Hematopoietic multipotent progenitor cell (in vitro differentiated cells): ENCODE measurements around the gene WDR7. TPM values are rescaled to one million over a fixed set of nuclear protein-coding genes. Genes with fewer than 3 reads are reported as not detected.

Source experiments
- DNase-seq, 3 donors: peaks; one replicate each; pipeline ENCODE4 v3.0.0-alpha.2; 2011 to 2015; ENCODE audit warnings: low read depth in 2 of 3, low spot score in 2 of 3
- total RNA-seq: library from RNA; depleted of rRNA; stranded (reverse); fragments of >200 nt; gene quantifications from one replicate; pipeline ENCODE4 v1.2.3, GENCODE V29; 2012

WDR7 gene
- total RNA-seq: 29.4 TPM

GRCh38 chr18:56650944-56651770 is at the start of gene WDR7:
Gene WDR7 (plus strand): TSS chr18:56651359. CDS start chr18:56672516, 21,157 bp downstream.
- DNase-seq: peak; percentile 84 to 99 (median 99)

- no peak for DNase-seq
Measured at GRCh38 chr18:56606618-56607017, 44.5 kb upstream of the WDR7 start.

- DNase-seq: no peak
Measured at GRCh38 chr18:56615738-56616520, 35.2 kb upstream of the WDR7 start.

GRCh38 chr18:56627991-56628390 is 23.2 kb upstream of the WDR7 start:
- DNase-seq: no peak

GRCh38 chr18:56632070-56633022 is 18.8 kb upstream of the WDR7 start:
- DNase-seq: no peak

- no peak for DNase-seq
Measured at GRCh38 chr18:56635007-56635406, 16.2 kb upstream of the WDR7 start.

GRCh38 chr18:56637176-56637575 is 14.0 kb upstream of the WDR7 start:
- DNase-seq: no peak

- DNase-seq: peak in 1 of 3 donors; percentile 42
Measured at GRCh38 chr18:56637711-56638231, 13.4 kb upstream of the WDR7 start.

- peak; percentile 98 to 99 (median 98) for DNase-seq
Measured at GRCh38 chr18:56638232-56639103, 12.7 kb upstream of the WDR7 start, which contains the start of gene TXNL1. Gene TXNL1 (minus strand): TSS chr18:56638592. CDS start chr18:56638440, 152 bp downstream.

- no peak for DNase-seq
Measured at GRCh38 chr18:56639104-56639381, 12.1 kb upstream of the WDR7 start.

- DNase-seq: no peak
Measured at GRCh38 chr18:56639571-56639970, 11.6 kb upstream of the WDR7 start.

- no peak for DNase-seq
Measured at GRCh38 chr18:56641714-56642337, 9.3 kb upstream of the WDR7 start.

- no peak for DNase-seq
Measured at GRCh38 chr18:56643381-56643780, 7.8 kb upstream of the WDR7 start.

- DNase-seq: peak in 1 of 3 donors; percentile 41
Measured at GRCh38 chr18:56645415-56646016, 5.6 kb upstream of the WDR7 start.

- DNase-seq: no peak
Measured at GRCh38 chr18:56647071-56647470, 4.1 kb upstream of the WDR7 start.

GRCh38 chr18:56647951-56648893 is 2.9 kb upstream of the WDR7 start:
- DNase-seq: no peak

- no peak for DNase-seq
Measured at GRCh38 chr18:56649996-56650395, 1.2 kb upstream of the WDR7 start.

GRCh38 chr18:56651771-56652092 is 573 bp downstream of the WDR7 start:
- DNase-seq: no peak
